Inferior parietal cortex (tissue), 1 donor: Measurements from ENCODE around the gene ATPAF1.

Experiments used
- DNase-seq: peaks from one replicate; pipeline ENCODE4 v3.0.0-alpha.2; 2016; ENCODE audit errors: extremely low spot score

The ATPAF1 gene

DNA sequence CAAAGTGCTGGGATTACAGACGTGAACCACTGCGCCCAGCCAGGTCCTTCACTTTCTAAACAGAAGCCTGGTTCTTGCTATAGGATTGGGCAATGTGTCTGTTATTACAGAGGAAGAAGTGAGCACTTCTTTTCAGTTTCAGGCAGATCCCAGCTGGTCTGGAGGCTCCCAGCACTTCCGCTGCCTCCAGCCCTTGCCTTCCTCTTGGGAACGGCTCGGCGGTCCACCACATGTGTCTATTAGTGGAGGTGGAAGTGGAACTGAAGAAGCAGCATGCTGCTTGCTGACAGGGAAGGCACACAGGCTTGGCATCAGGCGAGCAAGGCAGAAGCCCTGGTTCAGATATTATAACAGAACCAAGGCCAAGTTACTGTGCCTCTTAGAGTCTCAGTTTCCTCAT is 81.1 kb downstream of the ATPAF1 start:
- DNase-seq, result no peak

DNA sequence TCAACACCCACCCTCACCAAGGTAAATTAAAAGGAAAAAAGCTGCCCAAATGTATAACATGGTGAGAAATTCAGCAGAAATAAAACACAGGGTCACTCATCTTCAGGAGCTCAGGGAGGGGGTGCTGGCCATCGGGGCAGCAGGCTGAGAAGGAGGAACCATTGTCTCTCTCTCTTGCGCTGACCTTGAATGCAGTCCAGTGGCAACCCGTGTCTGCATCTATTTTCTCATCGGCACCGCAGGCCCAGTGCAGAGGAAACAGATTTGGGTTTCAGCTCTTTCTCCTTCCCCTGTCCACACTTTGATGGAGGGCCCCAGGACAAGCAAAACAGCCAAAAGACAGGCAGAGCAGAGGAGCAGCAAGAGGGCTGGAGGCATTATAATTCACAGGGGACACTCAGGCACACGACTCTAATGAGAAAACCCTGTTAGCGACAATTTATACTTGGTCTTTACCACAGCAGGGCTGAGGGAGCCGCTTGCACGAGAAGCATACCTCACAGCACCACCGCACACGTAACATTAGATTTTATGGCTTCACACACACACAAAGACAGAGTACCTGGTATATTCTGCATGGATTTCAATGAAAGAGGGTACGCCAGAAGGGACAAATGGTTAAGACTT is 82.7 kb downstream of the ATPAF1 start:
- no peak for DNase-seq

DNA sequence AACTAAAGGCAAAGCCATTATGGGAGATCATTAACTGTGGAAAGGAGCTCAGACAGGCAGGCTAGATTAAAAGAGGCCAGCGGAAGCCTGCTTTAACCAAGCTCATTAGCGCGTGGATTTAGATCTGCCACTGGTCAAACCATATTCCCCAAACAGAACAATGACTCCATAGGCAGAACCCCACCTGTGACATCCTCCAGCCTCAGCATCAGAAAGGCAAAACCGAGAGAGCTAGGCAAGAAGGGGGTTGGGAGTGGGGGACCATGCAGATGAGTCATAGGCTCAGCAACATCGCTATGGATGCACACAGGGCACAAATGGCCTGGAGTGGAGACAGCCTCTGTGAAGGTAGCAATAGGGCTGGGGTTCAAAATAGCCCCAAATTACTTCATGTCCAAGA is 84.7 kb downstream of the ATPAF1 start:
- DNase-seq, result no peak

DNA sequence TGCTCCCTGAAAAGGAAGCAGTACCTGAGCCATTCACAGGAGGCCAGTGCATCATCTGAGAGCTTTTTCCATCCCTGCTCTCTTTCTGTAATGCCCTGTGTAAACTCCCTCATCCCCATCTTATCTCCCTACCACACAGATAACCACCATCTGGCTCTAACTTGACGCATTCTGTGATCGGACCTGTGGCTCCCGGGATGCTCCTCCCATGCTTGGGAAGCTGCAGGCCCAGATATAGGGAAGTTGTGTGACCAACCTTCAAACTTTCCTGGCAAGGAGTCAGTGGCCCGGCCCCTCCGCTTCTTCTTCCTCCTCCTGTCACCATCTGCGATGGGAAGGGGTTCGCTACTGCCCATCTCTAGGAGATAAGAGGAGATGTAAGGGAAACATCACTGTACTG is 85.2 kb downstream of the ATPAF1 start:
- DNase-seq, result no peak
